ENCODE results near the gene ARHGEF3.

DNA sequence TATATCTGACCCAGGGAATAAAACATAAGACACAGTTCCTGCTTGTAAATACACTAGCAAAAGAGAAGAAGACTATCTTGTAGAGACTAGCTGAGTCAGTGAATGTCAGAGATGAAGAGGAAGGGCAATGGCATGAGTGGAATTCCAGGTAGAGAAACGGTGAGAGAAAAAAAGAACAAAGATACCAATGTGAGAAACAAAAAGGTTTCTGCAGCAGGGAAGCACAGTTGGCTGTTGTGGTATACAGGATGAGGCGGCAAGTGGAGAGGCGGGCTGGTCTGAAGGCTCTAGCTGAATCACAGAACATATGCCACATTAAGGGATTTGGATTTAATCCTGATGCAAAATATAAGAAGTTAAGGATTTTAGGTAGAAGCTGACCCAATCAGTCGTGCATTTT lies 101.6 kb downstream of the ARHGEF3 start:
- TF ChIP-seq, protein P1, sequence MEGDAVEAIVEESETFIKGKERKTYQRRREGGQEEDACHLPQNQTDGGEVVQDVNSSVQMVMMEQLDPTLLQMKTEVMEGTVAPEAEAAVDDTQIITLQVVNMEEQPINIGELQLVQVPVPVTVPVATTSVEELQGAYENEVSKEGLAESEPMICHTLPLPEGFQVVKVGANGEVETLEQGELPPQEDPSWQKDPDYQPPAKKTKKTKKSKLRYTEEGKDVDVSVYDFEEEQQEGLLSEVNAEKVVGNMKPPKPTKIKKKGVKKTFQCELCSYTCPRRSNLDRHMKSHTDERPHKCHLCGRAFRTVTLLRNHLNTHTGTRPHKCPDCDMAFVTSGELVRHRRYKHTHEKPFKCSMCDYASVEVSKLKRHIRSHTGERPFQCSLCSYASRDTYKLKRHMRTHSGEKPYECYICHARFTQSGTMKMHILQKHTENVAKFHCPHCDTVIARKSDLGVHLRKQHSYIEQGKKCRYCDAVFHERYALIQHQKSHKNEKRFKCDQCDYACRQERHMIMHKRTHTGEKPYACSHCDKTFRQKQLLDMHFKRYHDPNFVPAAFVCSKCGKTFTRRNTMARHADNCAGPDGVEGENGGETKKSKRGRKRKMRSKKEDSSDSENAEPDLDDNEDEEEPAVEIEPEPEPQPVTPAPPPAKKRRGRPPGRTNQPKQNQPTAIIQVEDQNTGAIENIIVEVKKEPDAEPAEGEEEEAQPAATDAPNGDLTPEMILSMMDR (IDR thresholded peaks at IDR 0.05) = no peak
- no peak for TF ChIP-seq POLR2A (IDR thresholded peaks at IDR 0.05; ENCODE audit: low read depth)
- TF ChIP-seq POLR2AphosphoS5 (IDR thresholded peaks at IDR 0.05) = no peak
